ENCODE data around the gene GSE1.

- TF ChIP-seq, protein P1, sequence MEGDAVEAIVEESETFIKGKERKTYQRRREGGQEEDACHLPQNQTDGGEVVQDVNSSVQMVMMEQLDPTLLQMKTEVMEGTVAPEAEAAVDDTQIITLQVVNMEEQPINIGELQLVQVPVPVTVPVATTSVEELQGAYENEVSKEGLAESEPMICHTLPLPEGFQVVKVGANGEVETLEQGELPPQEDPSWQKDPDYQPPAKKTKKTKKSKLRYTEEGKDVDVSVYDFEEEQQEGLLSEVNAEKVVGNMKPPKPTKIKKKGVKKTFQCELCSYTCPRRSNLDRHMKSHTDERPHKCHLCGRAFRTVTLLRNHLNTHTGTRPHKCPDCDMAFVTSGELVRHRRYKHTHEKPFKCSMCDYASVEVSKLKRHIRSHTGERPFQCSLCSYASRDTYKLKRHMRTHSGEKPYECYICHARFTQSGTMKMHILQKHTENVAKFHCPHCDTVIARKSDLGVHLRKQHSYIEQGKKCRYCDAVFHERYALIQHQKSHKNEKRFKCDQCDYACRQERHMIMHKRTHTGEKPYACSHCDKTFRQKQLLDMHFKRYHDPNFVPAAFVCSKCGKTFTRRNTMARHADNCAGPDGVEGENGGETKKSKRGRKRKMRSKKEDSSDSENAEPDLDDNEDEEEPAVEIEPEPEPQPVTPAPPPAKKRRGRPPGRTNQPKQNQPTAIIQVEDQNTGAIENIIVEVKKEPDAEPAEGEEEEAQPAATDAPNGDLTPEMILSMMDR (IDR thresholded peaks at IDR 0.05; ENCODE audit: low read depth, low read length, poor library complexity, severe bottlenecking) = no peak
- no peak for TF ChIP-seq EZH2phosphoT487 (IDR thresholded peaks at IDR 0.05; ENCODE audit: borderline replicate concordance, low read length)
These were observed 8.9 kb upstream of the GSE1 start for GRCh38 chr16:85604145-85604705.

Measured in DOHH2 (cell line).